Daoy (cell line): ENCODE results near the gene ACTG2. TPM values are rescaled to one million over a fixed set of nuclear protein-coding genes. Genes with fewer than 3 reads are reported as not detected.
"Not testable (repeated sequence)": the region's sequence is repeated elsewhere in the genome, so short reads cannot be mapped to it uniquely, and the experiment has no call there.

ENCODE experiments used
- DNase-seq: peaks from one replicate; pipeline ENCODE4 v3.0.0-alpha.2; 2015; ENCODE audit warnings: low read depth
- total RNA-seq: library from RNA; depleted of rRNA; stranded (reverse); fragments of >200 nt; shearing (Covaris generic); gene quantifications from 2 replicates; pipeline ENCODE4 v1.2.3, GENCODE V29; 2014; rRNA removed

ACTG2 gene
- 0.18 and 0.74 TPM in 2 replicates for total RNA-seq

- no peak for DNase-seq
These were observed at the start of gene ACTG2 for GRCh38 chr2:73892631-73893329. TSS of gene ACTG2 (plus strand) at chr2:73893008. CDS start at chr2:73901312, 8,304 bp downstream.

GRCh38 chr2:73844087-73844486 is 48.7 kb upstream of the ACTG2 start:
- no peak for DNase-seq

- no peak for DNase-seq
These were observed 42.8 kb upstream of the ACTG2 start for GRCh38 chr2:73850009-73850408.

- DNase-seq = peak; percentile 34
These were observed 41.5 kb upstream of the ACTG2 start for GRCh38 chr2:73851274-73851673.

- DNase-seq = peak; percentile 81
These were observed 40.8 kb upstream of the ACTG2 start for GRCh38 chr2:73852020-73852419.

GRCh38 chr2:73855526-73855925 is 37.3 kb upstream of the ACTG2 start:
- no peak for DNase-seq

- DNase-seq = peak; percentile 16
These were observed 36.6 kb upstream of the ACTG2 start for GRCh38 chr2:73856214-73856613.

GRCh38 chr2:73859721-73860586 is 32.9 kb upstream of the ACTG2 start:
- DNase-seq = peak; percentile 78

GRCh38 chr2:73862987-73863386 is 29.8 kb upstream of the ACTG2 start:
- DNase-seq = no peak

GRCh38 chr2:73868204-73868978 is 24.4 kb upstream of the ACTG2 start:
- DNase-seq = no peak

GRCh38 chr2:73870084-73870483 is 22.7 kb upstream of the ACTG2 start:
- DNase-seq = peak; percentile 86

GRCh38 chr2:73877071-73877802 is 15.6 kb upstream of the ACTG2 start:
- no peak for DNase-seq

GRCh38 chr2:73877984-73878383 is 14.8 kb upstream of the ACTG2 start:
- DNase-seq = not testable (repeated sequence)

GRCh38 chr2:73885406-73885805 is 7.4 kb upstream of the ACTG2 start:
- DNase-seq = no peak

GRCh38 chr2:73886357-73886756 is 6.5 kb upstream of the ACTG2 start:
- no peak for DNase-seq

GRCh38 chr2:73887596-73888353 is 5.0 kb upstream of the ACTG2 start:
- not testable (repeated sequence) for DNase-seq

GRCh38 chr2:73888388-73888787 is 4.4 kb upstream of the ACTG2 start:
- no peak for DNase-seq

- DNase-seq = no peak
These were observed 3.6 kb upstream of the ACTG2 start for GRCh38 chr2:73889206-73889605.

GRCh38 chr2:73890301-73891092 is 2.3 kb upstream of the ACTG2 start:
- no peak for DNase-seq
